GM18867 (cell line): ENCODE measurements around the gene POR.

Experiments
- ATAC-seq: cut with Tn5 transposase; IDR thresholded peaks from one replicate; pipeline ENCODE4 v1.9.1; 2021; ENCODE audit warnings: mild to moderate bottlenecking, moderate library complexity; ENCODE audit not compliant: unreplicated experiment

POR gene

DNA sequence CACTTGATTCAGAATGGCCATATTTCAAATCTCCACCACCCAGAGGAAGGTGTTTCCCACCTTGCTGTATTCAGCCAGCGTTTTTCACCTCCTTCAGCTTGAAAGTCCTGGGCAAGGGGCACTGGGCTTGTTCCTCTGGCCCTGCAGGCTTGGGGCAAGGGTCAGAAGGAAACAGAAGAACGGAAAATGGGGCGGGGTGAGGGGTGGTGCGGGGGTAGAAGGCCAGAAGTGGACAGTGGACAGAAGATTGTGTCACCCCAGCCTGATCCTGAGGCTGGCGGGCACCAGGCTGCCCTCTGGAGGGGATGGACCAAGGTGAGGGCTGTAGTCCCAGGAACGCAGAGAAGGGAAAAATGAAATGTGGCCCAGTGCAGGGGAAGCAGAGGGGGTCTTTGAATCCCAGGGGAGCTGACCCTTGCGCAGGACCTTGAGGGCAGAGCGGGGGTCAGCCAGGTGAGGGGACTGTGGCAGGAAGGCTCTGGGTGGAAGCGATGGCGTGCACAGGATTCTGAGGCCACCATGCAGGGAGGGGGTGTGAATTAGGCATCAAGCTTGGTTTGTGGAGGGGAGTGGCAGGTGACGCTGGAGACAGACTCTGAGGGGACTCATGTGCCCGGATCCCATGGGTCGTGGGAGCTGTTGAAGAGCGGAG lies 56.5 kb downstream of the POR start:
- no peak for ATAC-seq

DNA sequence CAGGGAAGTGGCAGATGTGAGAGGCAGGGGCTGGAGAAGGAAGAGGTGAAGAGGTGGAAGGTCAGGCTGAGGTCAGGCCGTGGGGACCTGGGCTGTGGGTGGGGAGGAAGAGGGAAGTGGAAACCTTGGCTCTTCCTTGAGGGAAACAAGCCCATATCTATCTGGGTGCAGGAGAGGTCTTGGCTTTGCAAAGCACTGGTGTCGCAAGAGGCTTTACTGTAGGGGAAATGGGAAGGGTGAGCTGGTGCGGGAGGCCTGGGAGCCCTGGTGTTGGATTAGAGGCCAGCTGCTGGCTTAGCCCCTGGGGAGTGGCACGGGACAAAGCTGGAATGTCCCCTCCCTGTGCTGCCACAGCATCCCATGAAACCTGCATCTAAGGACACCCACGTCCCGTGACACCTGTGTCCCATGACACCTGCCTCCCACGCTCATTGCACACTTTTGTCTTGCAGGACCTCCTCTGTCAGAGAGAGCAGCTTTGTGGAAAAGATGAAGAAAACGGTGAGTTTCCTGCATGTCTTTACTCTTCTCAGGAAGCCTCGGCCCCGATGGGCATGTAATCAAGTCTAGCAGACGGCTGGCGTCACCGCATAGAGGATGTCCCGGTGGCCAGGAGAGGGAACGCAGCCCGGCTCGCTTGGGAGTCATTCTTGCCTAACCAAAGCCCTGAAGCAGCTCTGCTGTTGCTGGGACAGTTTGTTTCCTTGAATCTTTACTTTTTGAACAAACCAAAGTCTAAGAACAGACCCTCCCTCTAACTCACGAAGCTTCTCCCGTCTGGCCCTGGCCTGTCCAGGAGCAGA lies 57.2 kb downstream of the POR start:
- ATAC-seq, result no peak

DNA sequence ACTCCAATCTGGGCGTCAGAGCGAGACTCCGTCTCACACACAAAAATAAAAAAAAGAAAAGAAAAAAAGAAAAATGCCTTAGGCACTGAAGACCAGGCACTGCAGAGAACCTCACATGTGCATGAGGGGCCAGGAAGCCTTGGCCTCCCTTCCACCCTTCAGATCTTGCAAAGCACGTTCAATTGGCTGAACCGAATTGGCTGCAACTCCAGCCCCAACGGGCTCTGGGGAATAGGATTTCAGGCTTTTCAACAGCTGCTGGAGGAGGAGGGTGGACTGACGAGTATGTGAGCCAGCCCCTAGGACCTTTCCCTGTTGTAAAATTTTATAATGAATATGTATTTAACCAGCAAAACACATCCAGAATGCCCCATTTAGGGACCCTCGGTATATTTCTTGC lies 62.8 kb downstream of the POR start:
- no peak for ATAC-seq

DNA sequence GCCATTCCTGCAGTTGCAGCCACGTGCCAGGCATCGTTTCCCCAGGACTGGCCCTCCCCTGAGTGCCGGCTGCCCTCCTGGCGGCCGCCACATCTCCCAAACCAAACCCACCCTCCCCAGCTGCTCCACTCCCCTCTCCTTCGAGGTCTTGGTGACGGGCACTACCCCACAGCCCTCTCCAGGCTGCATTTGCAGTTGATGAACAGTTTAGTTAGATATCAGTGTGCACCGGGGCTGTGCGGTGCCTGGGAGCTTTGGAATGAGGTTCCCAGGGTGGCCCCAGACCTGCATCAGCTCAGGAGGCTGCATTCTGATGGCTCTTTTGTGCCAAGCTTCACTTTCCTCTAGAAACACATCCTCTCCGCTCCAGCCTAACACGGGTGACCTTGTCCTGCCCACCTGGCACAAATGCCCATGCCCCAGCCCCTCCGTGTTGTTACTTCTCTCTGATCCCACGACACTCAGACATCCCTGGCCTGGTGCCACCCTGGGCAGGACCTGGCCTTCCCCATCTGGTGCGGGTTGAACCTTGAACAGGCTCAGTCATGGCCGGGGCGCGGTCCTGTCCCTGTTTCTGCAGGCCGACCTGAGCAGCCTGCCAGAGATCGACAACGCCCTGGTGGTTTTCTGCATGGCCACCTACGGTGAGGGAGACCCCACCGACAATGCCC lies 64.9 kb downstream of the POR start:
- ATAC-seq, result no peak

DNA sequence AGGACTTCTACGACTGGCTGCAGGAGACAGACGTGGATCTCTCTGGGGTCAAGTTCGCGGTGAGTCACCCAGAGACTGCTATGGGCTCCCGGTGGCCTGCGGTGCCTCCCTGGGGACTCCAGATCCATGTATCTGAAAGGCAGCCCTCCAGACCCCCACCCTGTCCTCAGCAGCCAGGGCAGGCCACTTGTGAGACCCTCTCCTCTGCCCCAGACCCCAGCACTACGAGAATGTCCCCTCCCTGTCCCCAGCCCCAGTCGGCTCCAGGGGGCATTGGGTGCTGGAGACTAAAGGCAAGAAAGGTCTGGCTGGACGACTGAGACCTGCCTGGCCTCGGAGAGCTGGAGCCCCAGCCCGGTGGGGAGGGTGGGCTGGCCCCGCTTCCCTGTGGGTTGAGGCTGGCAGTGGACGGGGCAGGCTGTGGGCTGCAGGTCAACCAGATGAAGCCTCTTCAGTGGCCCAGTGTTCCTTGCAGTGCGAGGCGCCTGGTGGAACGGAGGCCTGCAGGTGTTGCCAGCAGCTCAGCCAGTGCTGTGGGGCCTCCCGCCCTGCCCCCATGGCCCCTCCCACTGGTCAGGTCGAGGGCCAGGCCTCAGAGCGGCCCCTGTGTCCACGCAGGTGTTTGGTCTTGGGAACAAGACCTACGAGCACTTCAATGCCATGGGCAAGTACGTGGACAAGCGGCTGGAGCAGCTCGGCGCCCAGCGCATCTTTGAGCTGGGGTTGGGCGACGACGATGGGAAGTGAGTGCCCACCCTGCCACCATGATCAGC lies 65.7 kb downstream of the POR start:
- ATAC-seq, result no peak

DNA sequence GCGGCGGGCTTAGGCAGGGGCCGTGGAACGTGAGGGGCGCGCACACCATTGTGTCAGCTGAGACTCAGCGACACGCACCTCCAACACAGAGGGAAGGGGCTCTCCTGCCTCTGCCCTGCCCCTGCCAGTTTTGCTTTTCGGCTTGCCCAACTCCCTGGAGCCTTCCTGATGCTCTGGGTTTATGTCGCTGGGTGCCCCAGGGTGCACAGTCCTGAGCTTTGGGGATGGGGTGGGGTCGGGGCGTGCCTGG lies 66.2 kb downstream of the POR start:
- no peak for ATAC-seq

DNA sequence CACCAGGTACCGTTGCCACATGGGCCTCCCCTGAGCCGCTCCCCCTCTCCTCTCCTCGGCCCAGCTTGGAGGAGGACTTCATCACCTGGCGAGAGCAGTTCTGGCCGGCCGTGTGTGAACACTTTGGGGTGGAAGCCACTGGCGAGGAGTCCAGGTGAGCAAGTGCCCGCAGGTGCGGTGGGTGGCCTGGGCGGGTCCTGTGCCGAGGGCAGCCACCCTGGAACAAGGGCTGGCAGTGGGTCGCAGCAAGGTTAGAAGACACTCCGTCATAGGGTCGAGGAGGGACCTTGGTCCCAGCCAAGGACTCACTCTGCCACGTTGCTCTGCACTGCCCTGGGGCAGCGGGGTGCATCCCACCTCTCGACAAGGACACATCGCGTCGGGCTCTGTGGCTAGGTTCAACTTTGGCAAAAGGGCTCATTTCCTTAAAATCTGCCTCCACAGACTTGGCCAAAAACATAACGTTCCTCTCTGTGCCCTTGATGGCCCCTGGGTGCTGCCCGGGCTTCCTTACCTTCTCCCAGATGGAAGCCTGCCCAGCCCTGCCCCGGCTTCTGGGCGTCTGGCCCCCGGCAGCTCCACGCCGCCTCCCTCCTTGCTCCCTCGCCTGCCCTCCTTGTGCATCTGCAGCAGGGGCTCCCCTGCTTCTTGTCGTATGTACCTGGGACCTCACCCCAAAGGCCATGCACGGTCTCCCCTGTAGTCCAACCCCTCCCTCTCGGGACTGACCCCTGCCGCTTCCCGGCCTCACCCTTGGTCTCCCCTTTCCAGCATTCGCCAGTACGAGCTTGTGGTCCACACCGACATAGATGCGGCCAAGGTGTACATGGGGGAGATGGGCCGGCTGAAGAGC lies 66.7 kb downstream of the POR start:
- ATAC-seq, result no peak

DNA sequence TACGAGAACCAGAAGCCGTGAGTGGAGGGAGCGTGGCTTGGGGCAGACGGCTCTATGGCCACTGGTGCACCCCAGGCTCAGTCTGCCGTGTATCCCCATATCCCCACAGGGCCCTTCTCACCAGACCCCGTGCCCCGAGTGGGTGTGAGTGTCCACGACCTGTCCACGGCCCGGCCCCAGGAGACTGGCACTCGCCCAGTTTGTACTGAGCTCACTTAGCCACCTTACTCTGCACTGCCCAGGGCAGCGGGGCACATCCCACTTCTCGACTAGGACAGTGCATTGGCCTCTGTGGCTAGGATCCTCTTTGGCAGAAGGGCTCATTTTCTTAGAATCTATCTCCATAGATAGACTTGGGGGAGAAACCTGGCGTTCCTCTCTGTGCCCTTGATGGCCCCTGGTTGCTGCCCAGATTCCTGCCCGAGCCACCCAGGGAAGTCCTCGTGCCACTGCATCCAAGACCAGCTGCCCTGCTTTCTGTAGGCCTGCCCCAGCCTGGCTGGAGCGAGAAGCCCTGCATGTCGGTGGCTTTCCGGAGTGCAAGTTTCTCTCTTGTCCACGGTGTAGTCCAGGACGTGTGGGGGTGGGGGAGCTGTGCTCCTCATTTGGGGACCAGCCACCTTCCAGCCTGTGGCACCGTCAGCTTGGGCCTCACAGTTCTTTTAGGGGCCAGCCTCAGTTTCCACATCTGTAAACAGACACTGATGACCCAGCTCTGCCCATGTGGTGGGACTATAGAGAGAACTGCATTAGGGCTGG lies 67.5 kb downstream of the POR start:
- ATAC-seq, result no peak

DNA sequence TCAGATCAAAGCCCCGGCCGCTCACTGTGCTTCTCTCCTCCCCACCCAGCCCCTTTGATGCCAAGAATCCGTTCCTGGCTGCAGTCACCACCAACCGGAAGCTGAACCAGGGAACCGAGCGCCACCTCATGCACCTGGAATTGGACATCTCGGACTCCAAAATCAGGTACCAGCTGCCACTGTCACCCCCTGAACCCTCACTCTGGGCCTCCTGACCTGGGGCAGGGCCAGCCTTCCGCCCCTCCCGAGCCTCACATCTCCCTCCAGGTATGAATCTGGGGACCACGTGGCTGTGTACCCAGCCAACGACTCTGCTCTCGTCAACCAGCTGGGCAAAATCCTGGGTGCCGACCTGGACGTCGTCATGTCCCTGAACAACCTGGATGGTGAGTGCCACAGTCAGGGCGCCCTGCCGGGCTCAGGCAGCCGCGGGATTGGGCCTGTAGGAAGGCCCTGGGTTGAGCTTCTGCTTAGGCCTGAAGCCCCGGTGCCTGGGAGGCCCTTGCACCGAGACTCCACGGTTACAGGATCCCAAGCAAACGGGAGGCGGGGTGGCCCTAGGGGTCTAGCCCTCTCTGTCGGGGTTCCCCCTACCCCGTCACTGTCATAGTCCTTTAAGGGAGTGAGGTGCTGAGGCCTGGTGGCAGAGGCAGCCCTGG lies 68.6 kb downstream of the POR start:
- ATAC-seq, result no peak

DNA sequence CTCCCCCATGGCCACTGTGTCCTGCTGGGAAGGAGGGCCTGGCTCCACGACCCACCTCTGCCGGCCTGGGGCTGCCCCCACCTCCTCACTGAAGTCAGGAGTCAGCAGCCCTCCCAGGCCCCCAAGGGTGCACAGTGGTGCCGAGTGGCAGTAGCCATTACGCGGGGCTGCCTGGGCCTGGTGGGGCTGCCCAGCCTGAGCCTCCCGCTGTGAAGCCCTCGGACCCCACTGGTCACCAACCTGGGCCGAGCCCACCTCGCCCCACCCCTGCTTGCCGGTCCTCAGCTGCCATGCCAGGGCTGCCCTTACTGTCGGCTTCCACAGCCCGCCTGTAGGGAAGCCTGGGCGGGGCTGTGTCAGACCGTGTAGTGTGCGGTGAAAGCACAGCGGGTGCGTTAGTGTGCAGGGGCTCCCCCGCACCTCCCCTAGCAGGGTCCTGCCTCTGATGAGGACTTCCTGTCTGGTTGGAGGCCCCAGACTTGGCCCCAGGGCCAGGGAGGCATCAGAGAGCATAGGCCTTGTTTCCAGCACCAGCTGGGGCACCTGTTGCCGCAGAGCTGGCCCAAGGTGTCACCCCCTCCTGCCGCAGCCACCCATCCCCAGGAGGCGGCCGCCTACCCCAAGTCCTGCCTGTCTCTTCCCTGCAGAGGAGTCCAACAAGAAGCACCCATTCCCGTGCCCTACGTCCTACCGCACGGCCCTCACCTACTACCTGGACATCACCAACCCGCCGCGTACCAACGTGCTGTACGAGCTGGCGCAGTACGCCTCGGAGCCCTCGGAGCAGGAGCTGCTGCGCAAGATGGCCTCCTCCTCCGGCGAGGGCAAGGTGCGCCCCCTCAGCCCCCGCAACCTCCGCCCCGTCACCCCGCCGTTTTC lies 69.4 kb downstream of the POR start:
- ATAC-seq, result no peak

DNA sequence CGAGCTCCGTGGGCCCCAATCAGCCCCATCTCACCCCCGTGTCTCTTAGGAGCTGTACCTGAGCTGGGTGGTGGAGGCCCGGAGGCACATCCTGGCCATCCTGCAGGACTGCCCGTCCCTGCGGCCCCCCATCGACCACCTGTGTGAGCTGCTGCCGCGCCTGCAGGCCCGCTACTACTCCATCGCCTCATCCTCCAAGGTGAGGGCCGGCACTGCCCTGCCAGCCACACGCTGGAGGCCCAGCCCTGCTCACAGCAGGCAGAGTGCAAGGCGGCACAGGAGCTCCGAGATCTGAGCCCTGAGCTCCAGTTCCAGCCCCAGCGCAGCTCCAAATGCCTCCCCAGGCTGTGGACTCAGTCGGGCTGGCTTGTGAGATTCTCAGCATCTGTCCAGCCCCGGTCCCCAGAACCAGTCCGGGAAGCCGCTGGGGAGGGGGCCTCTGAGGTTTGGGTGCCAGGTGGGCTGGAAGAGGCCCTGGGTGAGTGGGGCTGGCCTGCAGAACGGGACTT lies 70.1 kb downstream of the POR start:
- ATAC-seq, result no peak

DNA sequence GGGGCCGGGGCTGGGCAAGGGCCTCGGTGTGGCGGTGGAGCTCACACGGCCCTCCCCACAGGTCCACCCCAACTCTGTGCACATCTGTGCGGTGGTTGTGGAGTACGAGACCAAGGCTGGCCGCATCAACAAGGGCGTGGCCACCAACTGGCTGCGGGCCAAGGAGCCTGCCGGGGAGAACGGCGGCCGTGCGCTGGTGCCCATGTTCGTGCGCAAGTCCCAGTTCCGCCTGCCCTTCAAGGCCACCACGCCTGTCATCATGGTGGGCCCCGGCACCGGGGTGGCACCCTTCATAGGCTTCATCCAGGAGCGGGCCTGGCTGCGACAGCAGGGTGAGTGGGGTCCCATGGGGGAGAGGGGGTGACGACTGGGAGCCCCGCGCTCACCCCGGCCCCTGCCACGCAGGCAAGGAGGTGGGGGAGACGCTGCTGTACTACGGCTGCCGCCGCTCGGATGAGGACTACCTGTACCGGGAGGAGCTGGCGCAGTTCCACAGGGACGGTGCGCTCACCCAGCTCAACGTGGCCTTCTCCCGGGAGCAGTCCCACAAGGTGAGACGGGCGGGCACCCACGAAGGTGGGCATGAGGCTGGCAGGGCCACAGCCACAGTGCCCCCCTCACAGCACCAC lies 70.7 kb downstream of the POR start:
- no peak for ATAC-seq

DNA sequence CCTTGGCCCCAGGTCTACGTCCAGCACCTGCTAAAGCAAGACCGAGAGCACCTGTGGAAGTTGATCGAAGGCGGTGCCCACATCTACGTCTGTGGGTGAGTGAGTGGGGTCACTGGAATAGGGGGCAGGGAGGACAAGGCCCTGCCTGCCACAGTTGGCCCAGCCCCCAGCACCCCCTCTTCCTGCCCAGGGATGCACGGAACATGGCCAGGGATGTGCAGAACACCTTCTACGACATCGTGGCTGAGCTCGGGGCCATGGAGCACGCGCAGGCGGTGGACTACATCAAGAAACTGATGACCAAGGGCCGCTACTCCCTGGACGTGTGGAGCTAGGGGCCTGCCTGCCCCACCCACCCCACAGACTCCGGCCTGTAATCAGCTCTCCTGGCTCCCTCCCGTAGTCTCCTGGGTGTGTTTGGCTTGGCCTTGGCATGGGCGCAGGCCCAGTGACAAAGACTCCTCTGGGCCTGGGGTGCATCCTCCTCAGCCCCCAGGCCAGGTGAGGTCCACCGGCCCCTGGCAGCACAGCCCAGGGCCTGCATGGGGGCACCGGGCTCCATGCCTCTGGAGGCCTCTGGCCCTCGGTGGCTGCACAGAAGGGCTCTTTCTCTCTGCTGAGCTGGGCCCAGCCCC lies 71.3 kb downstream of the POR start:
- no peak for ATAC-seq

DNA sequence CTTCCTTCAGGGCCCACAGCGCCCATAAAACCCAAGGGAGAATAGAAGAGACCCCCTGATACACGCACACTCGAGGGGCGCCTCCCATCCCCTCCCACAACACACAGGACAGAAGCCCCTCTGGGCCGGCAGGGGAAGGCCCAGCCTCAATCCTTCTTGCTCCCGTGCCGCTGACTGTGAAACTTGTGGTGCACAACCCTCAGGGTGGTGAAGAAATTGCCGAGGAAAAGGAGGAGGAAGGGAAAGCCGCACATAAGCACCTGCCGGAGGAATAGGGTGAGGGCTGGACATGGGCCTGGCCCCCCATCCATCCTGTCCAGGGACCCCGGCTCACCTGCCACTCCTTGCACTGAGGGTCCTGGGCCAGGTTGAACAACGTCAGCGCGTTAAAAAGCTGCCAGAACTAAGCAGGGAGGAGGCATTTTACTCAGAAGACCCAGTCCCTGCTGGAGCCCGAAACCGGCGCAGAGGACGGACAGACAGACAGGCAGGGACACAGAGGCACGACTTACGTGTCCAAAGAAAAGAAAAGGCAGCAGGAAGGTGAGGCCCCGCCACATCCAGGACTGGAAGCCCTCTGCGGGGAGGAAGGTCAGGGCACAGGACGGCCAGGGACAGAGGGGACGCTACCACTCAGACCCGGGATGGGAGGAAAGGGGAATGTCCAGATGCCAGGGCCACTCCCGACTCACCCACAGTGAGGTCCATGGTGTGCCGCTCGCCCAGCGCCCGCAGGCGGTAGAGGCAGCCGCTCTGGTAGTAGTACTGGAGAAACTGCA lies 72.3 kb downstream of the POR start:
- no peak for ATAC-seq

DNA sequence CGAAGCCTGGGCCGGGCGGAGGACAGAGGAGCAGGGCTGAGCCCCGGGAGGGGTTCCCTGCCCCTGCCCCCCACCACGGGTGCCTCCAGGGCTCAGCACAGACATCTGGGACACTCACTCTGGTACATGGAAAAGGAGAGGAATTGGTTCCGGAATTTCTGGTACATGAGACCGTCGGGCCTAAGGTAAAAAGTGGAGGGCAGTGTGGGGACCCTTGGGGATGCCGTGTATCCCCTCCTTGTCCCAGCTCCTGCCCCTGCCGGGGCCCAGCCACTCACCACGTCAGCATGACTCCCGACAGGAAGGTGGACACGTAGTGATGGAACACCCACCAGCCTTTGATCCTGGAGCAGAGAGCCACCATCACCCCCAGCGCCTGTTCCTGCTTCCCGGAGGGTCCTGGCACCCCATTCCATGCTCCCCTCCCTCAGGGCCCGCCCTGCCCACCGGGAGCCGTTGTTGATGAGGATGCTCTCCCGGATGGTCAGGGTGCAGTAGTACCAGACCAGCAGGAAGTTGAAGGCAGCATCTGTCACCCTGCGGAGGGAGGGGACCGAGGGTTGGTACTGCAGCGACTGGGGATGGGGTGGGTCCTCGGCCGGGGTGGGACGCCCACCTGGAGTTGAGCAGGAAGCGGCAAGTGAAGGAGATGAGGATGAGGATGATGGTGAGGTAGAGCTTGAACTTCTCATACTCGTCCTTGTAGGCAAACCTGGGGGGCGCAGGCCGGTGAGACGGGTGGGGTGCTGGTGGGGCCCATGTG lies 73.0 kb downstream of the POR start:
- no peak for ATAC-seq
